Erythroblast (primary cell): ENCODE measurements around the gene SIRT2.
A peak's percentile ranks its signal among the peaks of the same experiment; 100 is the strongest.
"Not testable (repeated sequence)": the region's sequence is repeated elsewhere in the genome, so short reads cannot be mapped to it uniquely, and the experiment has no call there.

Experiments
- DNase-seq, 2 experiments: peaks; one replicate each; lab custom pipeline; 2025; lab: John Stamatoyannopoulos, UW
- GATA1 ChIP-seq: IDR thresholded peaks from 2 replicates; pipeline ENCODE4 v1.6.1; 2011; ENCODE audit warnings: low read depth, mild to moderate bottlenecking, control low read depth, low read length, moderate library complexity
- POLR2A ChIP-seq: IDR thresholded peaks from 2 replicates; pipeline ENCODE4 v1.6.1; 2011; ENCODE audit warnings: mild to moderate bottlenecking, low read length

SIRT2 gene

GRCh38 chr19:38893341-38893771 is 6.1 kb downstream of the SIRT2 start:
- no peak for DNase-seq
- no peak for TF ChIP-seq POLR2A
- no peak for TF ChIP-seq GATA1

- no peak for DNase-seq
- TF ChIP-seq POLR2A (no peak), GATA1 (no peak)
These were observed 6.6 kb downstream of the SIRT2 start for GRCh38 chr19:38892841-38893240.

GRCh38 chr19:38891771-38892170 is 7.6 kb downstream of the SIRT2 start:
- no peak for TF ChIP-seq GATA1
- no peak for TF ChIP-seq POLR2A
- no peak for DNase-seq

- no peak for DNase-seq
- TF ChIP-seq POLR2A = no peak
- TF ChIP-seq GATA1 = no peak
These were observed 8.7 kb downstream of the SIRT2 start for GRCh38 chr19:38890686-38891085.

- TF ChIP-seq POLR2A (no peak), GATA1 (no peak)
- DNase-seq = no peak
These were observed 9.6 kb downstream of the SIRT2 start for GRCh38 chr19:38889803-38890202.

- no peak for TF ChIP-seq POLR2A
- no peak for DNase-seq
These were observed 10.5 kb downstream of the SIRT2 start for GRCh38 chr19:38888876-38889275.

GRCh38 chr19:38884691-38885090 is 14.7 kb downstream of the SIRT2 start:
- not testable (repeated sequence) for DNase-seq

- no peak for DNase-seq
- TF ChIP-seq GATA1 (no peak), POLR2A (no peak)
These were observed 16.1 kb downstream of the SIRT2 start for GRCh38 chr19:38883286-38883685.

GRCh38 chr19:38880882-38881609 is 18.4 kb downstream of the SIRT2 start:
- no peak for TF ChIP-seq GATA1
- no peak for TF ChIP-seq POLR2A
- DNase-seq = no peak

GRCh38 chr19:38880076-38880881 is 19.1 kb downstream of the SIRT2 start:
- DNase-seq = no peak
- no peak for TF ChIP-seq POLR2A
- TF ChIP-seq GATA1 = no peak

- TF ChIP-seq POLR2A (no peak), GATA1 (no peak)
- no peak for DNase-seq
These were observed 20.0 kb downstream of the SIRT2 start for GRCh38 chr19:38879400-38879751.

GRCh38 chr19:38878575-38879399 is 20.6 kb downstream of the SIRT2 start:
- TF ChIP-seq GATA1 = no peak
- TF ChIP-seq POLR2A = no peak
- no peak for DNase-seq

- DNase-seq = peak; percentile 52 to 57
- TF ChIP-seq GATA1 (no peak), POLR2A (peak; percentile 40)
These were observed 21.4 kb downstream of the SIRT2 start, which contains the start of gene RINL for GRCh38 chr19:38877781-38878574. TSS of gene RINL (minus strand) at chr19:38878275. CDS start at chr19:38876742, 1,533 bp downstream.
